ENCODE data around the gene CD109.

DNA sequence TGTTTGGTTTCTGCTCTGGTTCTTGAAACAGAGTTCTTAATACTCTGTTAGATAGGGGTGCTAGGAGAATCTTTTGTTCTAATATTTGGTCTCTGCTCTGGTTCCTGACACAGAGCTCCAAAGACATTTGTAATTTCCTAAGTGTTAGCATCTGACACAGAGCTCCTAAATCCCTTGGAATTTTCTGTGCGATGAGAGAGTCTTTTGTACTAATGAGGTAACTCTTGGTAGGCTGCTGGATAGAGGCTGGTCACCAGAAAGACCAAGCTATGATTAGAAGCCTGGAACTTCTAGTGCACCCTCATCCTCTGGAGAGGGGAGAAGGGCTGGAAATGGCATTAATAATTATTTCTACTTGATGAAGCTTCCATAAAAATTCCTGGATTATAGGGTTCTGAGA is 7.7 kb upstream of the CD109 start:
- TF ChIP-seq POLR2A (IDR thresholded peaks at IDR 0.05), result no peak
- TF ChIP-seq, protein P1, sequence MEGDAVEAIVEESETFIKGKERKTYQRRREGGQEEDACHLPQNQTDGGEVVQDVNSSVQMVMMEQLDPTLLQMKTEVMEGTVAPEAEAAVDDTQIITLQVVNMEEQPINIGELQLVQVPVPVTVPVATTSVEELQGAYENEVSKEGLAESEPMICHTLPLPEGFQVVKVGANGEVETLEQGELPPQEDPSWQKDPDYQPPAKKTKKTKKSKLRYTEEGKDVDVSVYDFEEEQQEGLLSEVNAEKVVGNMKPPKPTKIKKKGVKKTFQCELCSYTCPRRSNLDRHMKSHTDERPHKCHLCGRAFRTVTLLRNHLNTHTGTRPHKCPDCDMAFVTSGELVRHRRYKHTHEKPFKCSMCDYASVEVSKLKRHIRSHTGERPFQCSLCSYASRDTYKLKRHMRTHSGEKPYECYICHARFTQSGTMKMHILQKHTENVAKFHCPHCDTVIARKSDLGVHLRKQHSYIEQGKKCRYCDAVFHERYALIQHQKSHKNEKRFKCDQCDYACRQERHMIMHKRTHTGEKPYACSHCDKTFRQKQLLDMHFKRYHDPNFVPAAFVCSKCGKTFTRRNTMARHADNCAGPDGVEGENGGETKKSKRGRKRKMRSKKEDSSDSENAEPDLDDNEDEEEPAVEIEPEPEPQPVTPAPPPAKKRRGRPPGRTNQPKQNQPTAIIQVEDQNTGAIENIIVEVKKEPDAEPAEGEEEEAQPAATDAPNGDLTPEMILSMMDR (IDR thresholded peaks at IDR 0.05), result no peak
